ENCODE results near the gene UCKL1. TPM values are rescaled to one million over a fixed set of nuclear protein-coding genes. Genes with fewer than 3 reads are reported as not detected.

The UCKL1 gene
- total and polyA plus RNA-seq, 12 donors = 12.1 to 101 (median 37.8) TPM

DNA sequence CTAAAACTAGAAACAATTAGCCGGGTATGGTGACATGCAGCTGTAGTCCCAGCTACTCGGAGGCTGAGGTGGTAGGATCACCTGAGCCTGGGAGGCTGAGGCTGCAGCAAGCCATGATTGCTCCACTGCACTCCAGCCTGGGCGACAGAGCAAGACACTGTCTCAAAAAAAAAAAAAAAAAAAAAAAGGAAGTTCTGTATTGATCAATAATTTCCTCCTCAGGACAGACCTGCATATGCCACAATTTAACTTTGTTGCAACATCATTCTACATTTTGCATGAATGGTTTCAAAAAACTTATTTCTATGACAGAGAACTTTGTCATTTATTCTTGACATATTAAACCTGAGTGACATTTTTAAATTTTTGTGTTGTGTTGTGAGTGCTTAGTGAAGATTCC, 55.8 kb downstream of the UCKL1 start:
- 63 to 88% (median 78%) methylated on average over 3 of the region's 3 CpGs for WGBS, 4 donors
- no peak for DNase-seq
- TF ChIP-seq POLR2A (IDR thresholded peaks at IDR 0.05) = no peak
- Histone ChIP-seq H3K4me3 (no peak overlapping the region), H3K4me1 (replicated peaks in 1 of 2) (peaks cover 28 to 58% of the 10 kb centered on the region in 2 donors), H3K9me3 (replicated peaks in 1 of 3) (no peaks in the 10 kb centered on the region), H3K27me3 (no peaks in the 10 kb centered on the region), H3K27ac (peak overlapping the region in 1 of 5 donors; percentile 7), H3K36me3 (replicated peaks in 1 of 2) (no peaks in the 10 kb centered on the region)
- intact Hi-C loops (cut with DNase I) = no loop called here

DNA sequence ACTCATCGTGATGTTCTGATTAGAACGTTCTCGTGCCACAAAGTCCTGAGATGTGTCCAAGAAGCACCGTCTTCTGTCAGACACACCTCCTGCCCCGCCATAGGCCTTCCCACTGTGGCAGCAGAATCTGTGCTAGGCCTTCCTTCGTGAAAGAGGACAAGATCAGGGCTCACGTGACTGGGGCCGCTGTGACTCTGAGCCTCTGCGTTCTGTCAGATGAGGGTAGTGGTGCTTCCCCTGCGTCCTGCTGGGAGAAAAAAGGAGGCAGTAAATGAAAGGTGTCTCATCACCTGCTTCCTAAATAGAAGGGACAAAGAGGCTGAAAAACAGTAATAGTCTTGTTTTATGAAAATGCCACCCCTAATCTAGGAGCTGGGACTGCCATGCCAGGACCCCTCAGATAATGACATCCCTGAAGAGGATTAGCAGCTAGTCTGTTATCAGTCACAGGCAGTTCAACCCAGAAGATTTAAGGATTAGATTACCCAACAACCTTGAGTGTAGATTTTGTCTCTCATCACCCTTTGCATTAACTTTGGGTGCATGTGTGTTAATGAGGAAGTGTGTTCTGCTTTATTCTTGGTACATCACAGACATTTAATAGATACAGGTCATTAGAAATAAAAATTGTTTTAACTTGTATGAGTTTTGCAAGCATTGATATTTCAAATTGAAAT, 57.2 kb downstream of the UCKL1 start:
- WGBS, 4 donors = 62 to 74% (median 68%) methylated on average over 8 to 10 of the region's 10 CpGs

DNA sequence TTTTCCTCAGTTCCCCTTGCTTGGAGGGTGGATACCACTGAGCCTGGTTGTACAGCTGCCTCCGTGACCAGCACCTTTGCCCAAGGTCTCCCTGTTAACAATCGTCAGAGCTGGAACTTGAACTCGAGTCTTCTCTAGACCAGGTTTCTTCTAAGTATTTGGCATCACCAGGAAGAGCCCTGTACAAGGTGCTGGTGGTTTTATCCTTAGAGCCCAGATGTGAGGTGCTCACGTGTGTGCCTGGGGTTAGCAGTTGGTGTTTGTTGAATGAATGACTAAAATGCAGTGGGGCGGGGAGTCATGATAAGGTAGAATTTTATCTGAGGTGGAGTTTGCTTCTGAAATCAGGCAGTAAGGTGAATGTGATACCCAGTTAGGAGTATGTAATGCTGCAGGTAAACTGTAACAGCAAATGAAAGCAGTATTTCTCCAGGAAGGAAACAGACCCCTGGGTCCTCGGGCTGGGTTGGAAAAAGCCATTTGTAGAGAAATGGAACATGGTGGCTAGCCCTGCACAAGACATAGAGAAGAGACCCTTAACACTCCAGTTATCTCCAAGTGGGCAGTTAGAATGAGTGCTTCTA, 58.1 kb downstream of the UCKL1 start:
- no peaks in the 10 kb centered on the region for H3K27me3 ChIP-seq

More for the DNA sequence above, 57.2 kb downstream of the UCKL1 start:
- no peaks in the 10 kb centered on the region for H3K9me3 ChIP-seq (replicated peaks in 1 of 3)
- no peaks in the 10 kb centered on the region for H3K36me3 ChIP-seq (replicated peaks in 1 of 2)
- intact Hi-C loops (cut with DNase I) = no loop called here
- H3K27me3 ChIP-seq = no peaks in the 10 kb centered on the region
- peaks cover 34 to 62% of the 10 kb centered on the region in 2 donors for H3K4me1 ChIP-seq (replicated peaks in 1 of 2)
- peak in 5 of 7 donors; percentile 39 to 73 (median 47) for DNase-seq
- H3K27ac ChIP-seq = peak overlapping the region in 2 of 5 donors; percentile 28 to 42
- TF ChIP-seq, protein P1, sequence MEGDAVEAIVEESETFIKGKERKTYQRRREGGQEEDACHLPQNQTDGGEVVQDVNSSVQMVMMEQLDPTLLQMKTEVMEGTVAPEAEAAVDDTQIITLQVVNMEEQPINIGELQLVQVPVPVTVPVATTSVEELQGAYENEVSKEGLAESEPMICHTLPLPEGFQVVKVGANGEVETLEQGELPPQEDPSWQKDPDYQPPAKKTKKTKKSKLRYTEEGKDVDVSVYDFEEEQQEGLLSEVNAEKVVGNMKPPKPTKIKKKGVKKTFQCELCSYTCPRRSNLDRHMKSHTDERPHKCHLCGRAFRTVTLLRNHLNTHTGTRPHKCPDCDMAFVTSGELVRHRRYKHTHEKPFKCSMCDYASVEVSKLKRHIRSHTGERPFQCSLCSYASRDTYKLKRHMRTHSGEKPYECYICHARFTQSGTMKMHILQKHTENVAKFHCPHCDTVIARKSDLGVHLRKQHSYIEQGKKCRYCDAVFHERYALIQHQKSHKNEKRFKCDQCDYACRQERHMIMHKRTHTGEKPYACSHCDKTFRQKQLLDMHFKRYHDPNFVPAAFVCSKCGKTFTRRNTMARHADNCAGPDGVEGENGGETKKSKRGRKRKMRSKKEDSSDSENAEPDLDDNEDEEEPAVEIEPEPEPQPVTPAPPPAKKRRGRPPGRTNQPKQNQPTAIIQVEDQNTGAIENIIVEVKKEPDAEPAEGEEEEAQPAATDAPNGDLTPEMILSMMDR (IDR thresholded peaks at IDR 0.05) = no peak
- no peak for TF ChIP-seq POLR2A (IDR thresholded peaks at IDR 0.05)
- no peak overlapping the region for H3K4me3 ChIP-seq

DNA sequence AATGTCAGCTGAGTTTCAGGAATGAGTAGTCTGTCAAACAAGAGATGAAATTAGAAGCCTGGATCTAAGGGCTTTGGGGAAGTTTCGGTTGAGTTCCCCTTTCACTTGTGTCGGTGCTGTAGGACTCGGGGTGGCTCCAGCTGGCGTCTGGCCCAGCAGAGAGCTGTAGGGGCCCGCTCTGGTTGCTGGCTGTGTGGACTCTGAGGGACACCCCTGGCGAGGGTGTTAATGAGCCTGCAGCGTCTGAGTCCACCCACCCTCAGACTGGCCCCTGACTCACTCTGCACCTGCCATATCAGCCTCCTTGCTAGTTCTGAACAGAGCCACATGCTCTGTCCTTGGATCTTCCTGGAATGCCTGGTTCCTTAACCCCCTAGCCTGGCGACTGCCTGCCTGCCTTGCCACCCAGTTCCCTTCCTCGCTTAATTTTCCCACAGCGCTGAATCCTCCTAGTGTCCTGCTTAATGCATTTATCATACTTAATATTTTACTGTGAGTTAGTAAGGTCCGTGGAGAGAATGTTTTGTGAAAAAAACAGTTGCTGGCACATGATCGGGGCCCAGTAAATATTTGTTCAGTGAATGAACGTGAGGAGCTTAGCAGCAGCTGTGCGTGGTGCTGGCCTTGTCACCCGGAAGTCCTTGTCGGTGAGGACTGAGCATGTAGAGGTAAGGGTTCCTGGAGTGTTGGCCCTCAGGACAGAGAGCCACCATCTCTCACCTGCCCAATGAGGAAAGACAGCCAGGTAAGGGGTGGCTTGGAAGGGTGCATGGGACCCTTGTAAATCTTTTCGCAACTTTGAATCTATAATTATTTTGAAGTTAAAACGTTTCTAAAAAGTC, 59.7 kb downstream of the UCKL1 start:
- peak; percentile 57 to 81 (median 71) for DNase-seq
- H3K9me3 ChIP-seq (replicated peaks in 1 of 3) = no peaks in the 10 kb centered on the region
- H3K4me1 ChIP-seq (replicated peaks in 1 of 2) = peaks cover 36 to 61% of the 10 kb centered on the region in 2 donors
- TF ChIP-seq, protein P1 (IDR thresholded peaks at IDR 0.05) = no peak
- TF ChIP-seq POLR2A (IDR thresholded peaks at IDR 0.05) = peak in 1 of 2 donors; percentile 70
- 8 to 9% (median 8%) methylated on average over 16 to 18 of the region's 18 CpGs for WGBS, 4 donors
- H3K27ac ChIP-seq = peak overlapping the region; percentile 36 to 97 (median 80)
- H3K4me3 ChIP-seq = peak overlapping the region in 1 of 4 donors; percentile 88
- no peaks in the 10 kb centered on the region for H3K27me3 ChIP-seq
- intact Hi-C loops (cut with DNase I) = no loop called here
- H3K36me3 ChIP-seq (replicated peaks in 1 of 2) = peaks cover 0 to 5% of the 10 kb centered on the region in 2 donors

More for the DNA sequence above, 58.1 kb downstream of the UCKL1 start:
- H3K4me3 ChIP-seq = no peak overlapping the region
- no peaks in the 10 kb centered on the region for H3K36me3 ChIP-seq (replicated peaks in 1 of 2)
- intact Hi-C loops (cut with DNase I) = no loop called here
- peak overlapping the region in 1 of 5 donors; percentile 82 for H3K27ac ChIP-seq
- TF ChIP-seq, protein P1 (IDR thresholded peaks at IDR 0.05) = no peak
- no peak for TF ChIP-seq POLR2A (IDR thresholded peaks at IDR 0.05)
- H3K9me3 ChIP-seq (replicated peaks in 1 of 3) = no peaks in the 10 kb centered on the region
- peaks cover 36 to 65% of the 10 kb centered on the region in 2 donors for H3K4me1 ChIP-seq (replicated peaks in 1 of 2)
- no peak for DNase-seq
- WGBS, 4 donors = 53 to 74% (median 69%) methylated on average over 6 of the region's 6 CpGs
